NCI-H2196 (cell line): ENCODE data around the gene DMD.
"Not testable (repeated sequence)": the region's sequence is repeated elsewhere in the genome, so short reads cannot be mapped to it uniquely, and the experiment has no call there.

Source experiments
- DNase-seq: peaks from one replicate; lab custom pipeline; 2025; ENCODE audit not compliant: unreplicated experiment; lab: John Stamatoyannopoulos, UW

The DMD gene

GRCh38 chrX:31547416-31547815 lies 1663.9 kb downstream of the DMD start:
- DNase-seq, result no peak

DNA sequence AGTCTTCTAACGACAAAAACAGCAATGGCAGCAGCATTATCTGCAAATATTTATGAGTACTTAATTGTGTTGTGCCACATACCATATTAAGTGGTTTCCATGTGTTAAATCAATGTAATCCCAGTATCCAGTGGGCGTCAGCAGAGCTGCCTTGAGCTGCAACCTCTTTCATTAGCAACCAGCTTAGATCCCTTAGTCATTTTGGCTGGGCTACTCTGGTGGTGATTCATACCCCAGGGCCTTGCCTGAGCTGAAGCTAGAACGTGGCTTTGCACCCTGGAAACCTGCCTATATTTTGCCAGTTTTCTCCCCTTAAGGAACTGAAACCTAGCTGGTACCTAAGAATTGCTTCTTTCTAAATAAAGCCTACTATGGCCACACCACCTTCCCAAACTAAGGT lies 1665.2 kb downstream of the DMD start:
- no peak for DNase-seq

- no peak for DNase-seq
Observed at GRCh38 chrX:31545726-31546125, 1665.6 kb downstream of the DMD start.

- no peak for DNase-seq
Observed at GRCh38 chrX:31545191-31545590, 1666.2 kb downstream of the DMD start.

DNA sequence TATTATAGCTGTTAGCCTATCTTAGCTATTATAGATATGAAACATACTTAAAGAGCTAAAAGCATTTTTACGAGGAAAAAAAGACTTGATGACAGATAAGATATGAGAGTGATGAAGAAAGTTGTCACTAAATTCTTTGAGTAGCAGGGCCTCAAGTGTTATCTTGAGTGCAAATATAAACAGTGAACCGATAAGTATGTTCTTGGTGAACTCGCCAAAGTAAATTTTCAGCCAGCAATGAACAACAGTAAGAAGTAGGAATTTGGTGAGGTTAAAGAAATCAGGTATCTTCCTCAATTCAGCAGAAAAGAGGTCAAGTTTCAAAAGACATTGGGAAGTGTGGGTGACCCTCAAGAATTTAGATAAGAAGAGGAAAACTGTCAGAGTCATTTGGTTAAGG lies 1667.7 kb downstream of the DMD start:
- DNase-seq, result no peak

DNA sequence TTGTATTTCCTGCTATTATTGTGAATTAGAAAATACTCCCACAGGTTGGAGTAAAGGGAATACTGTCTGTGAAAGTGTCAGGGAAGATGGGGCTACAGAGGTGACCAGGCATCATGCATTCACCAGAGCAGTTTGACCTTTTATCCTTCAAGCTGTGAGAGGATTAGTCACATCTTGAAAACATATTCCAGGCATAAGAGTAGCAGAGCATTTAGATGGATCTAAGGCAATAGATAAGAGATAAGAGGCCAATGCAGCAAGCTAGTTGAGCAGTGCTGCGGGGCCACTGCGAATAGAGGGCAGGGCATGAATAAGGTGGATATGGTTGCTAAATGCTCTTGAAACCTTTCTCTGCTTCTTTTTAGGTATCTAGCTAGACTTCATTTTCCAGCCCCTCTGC lies 1668.8 kb downstream of the DMD start:
- no peak for DNase-seq

GRCh38 chrX:31540313-31540712 lies 1671.0 kb downstream of the DMD start:
- no peak for DNase-seq

DNA sequence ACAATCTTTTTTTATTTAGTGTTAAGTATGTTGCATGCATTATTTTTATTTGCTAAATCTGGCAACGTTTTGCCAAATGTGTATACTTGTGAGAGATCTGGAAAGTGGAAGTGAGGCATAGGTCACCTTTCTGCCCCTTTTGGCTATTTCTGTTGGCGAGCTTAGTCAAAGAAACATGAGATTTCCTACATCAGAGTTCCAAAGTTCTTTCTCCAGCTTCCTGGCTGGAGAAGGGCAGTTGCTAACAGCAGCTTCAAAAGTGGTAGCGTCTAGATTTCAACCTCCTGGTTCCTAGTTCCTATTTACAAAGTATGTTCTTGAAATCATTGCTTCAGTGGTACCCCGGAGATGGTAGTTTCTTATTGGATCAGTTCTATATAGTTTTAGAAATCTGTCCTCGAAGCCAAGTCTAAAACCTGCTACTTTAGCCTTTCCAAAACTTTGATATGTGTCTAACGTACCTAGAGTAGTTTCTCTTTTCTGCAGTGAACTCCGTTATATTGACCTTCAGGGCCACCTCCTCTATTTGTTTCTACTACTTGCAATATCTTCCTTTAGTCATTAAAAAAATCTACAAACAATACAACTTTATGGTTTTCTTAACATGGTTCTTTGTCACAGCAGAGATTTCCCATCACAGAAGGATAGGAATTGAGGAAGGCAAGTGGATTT lies 1683.8 kb downstream of the DMD start:
- DNase-seq, result no peak

DNA sequence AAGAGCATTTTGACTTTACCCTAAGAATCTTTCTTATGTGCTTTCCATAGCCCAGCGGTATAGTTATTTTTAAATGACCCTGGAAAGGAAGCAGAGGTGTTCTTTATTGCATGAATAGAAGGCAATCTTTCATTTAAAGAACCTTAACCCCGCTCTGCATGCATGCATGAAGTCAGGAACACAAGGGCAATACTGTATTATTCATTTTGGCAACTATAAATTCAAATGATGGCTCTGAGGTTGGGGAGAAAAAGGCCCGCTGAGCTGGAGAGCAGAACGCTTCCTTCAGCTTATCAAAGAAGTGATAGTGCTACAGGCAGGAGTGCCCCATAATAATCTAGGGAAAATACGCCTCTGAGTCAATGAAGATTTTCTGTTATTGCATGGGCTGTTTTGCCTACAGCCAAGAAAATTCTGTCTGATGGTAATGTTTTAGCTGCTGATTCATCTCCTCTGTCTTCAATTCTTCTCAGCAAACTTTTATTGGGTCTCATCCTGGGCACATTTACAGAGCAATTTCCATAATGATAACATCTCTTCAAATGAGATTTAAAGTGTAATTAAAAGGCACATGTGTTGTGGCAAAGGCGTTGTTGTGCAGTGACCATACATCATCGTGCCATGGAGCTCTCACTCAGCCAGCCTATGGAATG lies 1687.3 kb downstream of the DMD start:
- DNase-seq, result no peak

DNA sequence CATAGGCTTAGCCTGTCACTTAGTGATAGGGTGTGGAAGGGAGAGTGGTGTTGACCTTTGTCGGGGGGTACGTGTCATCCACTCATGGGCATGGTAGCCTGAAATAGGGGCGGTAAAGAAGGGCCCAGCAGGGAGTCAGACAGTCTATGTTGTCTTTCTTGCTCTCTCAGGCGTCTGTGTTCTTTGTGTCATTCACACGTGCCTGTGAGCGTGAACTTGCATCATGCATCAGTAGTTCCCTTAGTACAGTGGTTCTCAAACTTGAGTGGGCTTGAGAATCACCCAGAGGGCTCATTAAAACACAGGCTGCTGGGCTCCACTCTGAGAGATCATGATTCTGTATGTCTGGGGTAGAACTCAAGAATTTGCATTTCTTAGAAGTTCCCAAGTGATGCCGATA lies 1688.6 kb downstream of the DMD start:
- no peak for DNase-seq

- no peak for DNase-seq
Observed at GRCh38 chrX:31521941-31522340, 1689.4 kb downstream of the DMD start.

- DNase-seq, result no peak
Observed at GRCh38 chrX:31516527-31516926, 1694.8 kb downstream of the DMD start.

DNA sequence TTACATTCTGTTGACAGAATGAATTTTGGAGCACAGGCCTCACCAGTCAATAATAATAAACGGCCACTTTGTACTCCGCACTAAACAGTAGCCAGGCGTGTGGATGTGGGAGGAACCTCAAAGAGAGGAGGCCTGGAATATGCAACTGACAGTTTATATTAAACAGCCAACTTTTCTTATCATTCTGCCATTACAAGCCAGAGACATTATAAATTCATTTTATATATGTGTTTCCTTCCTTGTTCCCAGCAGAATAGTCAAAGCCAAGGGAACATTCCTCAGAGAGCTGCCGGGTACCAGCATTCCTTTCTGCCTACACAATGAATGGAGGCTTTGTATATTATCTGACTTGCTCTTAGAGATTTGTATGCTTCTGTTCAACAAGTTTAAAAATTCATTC lies 1703.0 kb downstream of the DMD start:
- no peak for DNase-seq

DNA sequence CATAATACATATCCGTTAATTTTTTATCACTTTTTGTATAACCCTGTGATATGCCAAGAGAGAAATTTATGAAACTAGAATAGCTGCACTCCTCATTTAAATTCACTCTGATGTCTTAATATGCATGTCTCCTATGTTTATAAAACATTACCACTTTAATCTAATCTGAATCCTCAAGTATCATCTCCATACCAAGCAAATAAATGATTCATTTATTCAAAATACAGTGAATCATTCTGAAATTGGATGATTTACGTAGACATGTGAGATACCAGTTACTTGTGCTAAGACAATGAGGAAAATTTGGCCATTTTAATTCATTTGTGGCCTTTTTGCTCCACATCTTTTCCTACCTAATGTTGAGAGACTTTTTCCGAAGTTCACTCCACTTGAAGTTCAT lies 1704.4 kb downstream of the DMD start:
- no peak for DNase-seq

DNA sequence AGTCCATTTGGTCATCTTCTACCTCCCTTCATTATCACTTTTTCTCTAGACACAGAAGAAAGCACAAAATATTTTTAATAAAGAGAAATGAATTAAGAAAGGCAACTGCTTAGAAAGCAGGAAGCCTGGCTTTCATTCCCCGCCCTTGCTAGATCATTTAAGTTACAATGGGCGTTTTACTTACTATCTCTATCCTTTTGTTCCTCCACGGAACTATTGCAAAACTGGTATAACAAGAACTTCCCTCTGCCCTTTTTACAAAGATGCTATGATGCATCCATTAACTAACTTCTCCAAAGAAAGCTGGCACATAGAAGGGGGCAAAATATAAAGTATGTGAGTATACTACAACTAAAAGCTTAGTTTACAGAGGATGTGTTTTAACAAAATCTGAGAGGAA lies 1705.0 kb downstream of the DMD start:
- no peak for DNase-seq

DNA sequence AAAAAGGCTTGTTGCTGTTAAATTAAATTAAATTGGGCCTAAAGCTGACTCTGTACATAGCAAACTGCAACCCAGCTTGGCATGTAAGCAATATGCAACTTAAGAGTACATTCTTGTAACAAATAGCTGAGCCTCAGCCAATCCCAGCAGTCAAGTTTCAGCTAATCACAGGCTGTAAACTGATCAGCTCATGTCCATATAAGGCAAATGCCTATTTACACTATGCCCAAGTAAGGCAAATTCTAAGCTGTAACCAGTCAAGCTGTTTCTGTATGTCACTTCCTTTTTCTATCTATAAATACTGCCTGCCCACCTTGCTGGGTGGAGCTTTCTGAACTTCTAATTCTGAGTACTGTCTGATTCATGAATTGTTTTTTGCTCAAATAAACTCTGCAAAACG lies 1710.4 kb downstream of the DMD start:
- DNase-seq, result no peak

- DNase-seq, result no peak
Observed at GRCh38 chrX:31499109-31499508, 1712.2 kb downstream of the DMD start.

GRCh38 chrX:31497086-31497485 lies 1714.3 kb downstream of the DMD start:
- DNase-seq, result no peak

- no peak for DNase-seq
Observed at GRCh38 chrX:31487951-31488350, 1723.4 kb downstream of the DMD start.

DNA sequence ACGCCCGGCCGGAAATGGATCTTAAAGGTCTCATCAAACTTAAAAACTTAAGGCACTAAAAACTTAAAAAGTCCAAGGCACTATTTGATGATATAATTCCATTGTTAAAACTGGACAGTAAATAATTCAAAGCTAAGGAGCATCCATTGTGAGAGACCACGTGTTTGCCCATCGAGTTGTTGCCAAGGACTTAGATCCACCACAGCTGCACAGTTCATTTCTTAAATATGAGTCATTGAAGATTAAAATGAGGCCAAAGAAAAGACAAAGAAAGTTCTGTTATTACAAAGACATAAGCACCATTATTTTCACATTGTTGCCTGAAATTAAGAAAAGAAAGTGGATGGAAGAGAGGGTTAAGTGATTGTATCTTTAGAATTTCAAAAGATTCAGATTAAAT lies 1728.0 kb downstream of the DMD start:
- DNase-seq, result no peak

- DNase-seq, result no peak
Observed at GRCh38 chrX:31480696-31481095, 1730.7 kb downstream of the DMD start.

GRCh38 chrX:31471229-31471628 lies 1740.1 kb downstream of the DMD start:
- no peak for DNase-seq

- DNase-seq, result not testable (repeated sequence)
Observed at GRCh38 chrX:31470753-31471152, 1740.6 kb downstream of the DMD start.
